ENCODE results near the gene ZNF436. TPM values are rescaled to one million over a fixed set of nuclear protein-coding genes. Genes with fewer than 3 reads are reported as not detected.

ZNF436 gene
- total RNA-seq, 2 experiments from 2014 or later, result 5.3 to 6.6 TPM

- H3K36me3 Mint-ChIP-seq, result no peaks in the 10 kb centered on the region
- H3K9me3 Mint-ChIP-seq (ENCODE audit: low read depth), result no peaks in the 10 kb centered on the region
- ATAC-seq (no peak), DNase-seq (no peak)
- H3K27me3 Mint-ChIP-seq, result no peaks in the 10 kb centered on the region
- H3K27ac Mint-ChIP-seq, result no peak overlapping the region
- peaks cover 20% of the 10 kb centered on the region for H3K4me1 Mint-ChIP-seq
- CTCF ChIA-PET, result interaction anchor here (1.1 kb wide), 1 partner anchor 122 kb away, joined by 3 read pairs; no protein-coding TSS in a partner anchor
- H3K4me3 Mint-ChIP-seq, result no peak overlapping the region
These were observed 30.9 kb upstream of the ZNF436 start for GRCh38 chr1:23400324-23401114.

- peaks cover 18% of the 10 kb centered on the region for H3K4me1 Mint-ChIP-seq
- H3K36me3 Mint-ChIP-seq, result no peaks in the 10 kb centered on the region
- no peak overlapping the region for H3K4me3 Mint-ChIP-seq
- DNase-seq (no peak), ATAC-seq (no peak)
- no peaks in the 10 kb centered on the region for H3K9me3 Mint-ChIP-seq (ENCODE audit: low read depth)
- no peak overlapping the region for H3K27ac Mint-ChIP-seq
- H3K27me3 Mint-ChIP-seq, result no peaks in the 10 kb centered on the region
- CTCF ChIA-PET, result interaction anchor here (1.1 kb wide), 1 partner anchor 121 kb away, joined by 3 read pairs; no protein-coding TSS in a partner anchor
These were observed 29.6 kb upstream of the ZNF436 start for GRCh38 chr1:23399229-23399628.

DNA sequence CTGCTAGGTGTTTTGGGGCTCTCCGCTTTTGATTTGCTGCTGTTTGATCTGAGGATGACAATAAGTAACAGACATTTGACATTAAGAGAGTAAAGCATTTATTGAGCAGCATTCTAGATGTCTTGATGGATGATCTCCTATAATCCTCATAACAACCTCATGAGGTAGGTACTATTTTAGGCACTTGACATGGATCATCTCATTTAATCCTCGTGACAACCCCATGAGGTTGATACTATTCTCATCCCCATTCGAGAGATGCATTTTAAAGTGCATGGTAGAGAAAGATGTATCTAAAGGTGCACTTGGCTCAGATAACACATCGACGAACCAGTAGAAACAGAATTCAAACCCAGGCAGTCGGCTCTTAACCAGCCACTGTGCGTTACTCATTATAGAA is 28.3 kb upstream of the ZNF436 start:
- Mint-ChIP-seq H3K4me3 (no peak overlapping the region), H3K27me3 (no peaks in the 10 kb centered on the region), H3K36me3 (no peaks in the 10 kb centered on the region), H3K4me1 (peaks cover 8% of the 10 kb centered on the region), H3K27ac (no peak overlapping the region), H3K9me3 (ENCODE audit: low read depth) (no peaks in the 10 kb centered on the region)
- no peak for DNase-seq
- ATAC-seq, result no peak
- CTCF ChIA-PET, result no interaction called here

DNA sequence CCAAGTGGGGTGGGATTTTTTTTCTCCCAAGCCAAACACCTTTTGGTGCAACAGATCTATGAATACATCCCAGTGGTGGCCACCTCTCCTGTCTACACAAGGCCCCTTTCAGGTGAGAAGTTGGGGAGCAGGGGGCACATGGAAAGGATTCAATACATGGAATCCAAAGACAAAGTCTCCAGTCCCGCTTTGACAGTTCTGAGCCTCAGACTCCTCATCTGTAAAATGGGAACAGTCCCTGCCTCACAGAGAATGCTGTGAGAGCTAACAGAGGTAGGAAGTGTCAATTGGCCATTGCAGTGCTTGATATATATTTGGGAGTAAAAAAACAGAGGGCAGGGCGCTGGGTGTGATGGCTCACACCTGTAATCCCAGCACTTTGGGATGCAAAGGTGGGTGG is 26.7 kb upstream of the ZNF436 start:
- Mint-ChIP-seq H3K27me3 (no peaks in the 10 kb centered on the region), H3K36me3 (no peaks in the 10 kb centered on the region), H3K9me3 (ENCODE audit: low read depth) (no peaks in the 10 kb centered on the region), H3K27ac (no peak overlapping the region), H3K4me3 (no peak overlapping the region), H3K4me1 (peaks cover 5% of the 10 kb centered on the region)
- no peak for DNase-seq
- CTCF ChIA-PET, result no interaction called here
- ATAC-seq, result no peak

DNA sequence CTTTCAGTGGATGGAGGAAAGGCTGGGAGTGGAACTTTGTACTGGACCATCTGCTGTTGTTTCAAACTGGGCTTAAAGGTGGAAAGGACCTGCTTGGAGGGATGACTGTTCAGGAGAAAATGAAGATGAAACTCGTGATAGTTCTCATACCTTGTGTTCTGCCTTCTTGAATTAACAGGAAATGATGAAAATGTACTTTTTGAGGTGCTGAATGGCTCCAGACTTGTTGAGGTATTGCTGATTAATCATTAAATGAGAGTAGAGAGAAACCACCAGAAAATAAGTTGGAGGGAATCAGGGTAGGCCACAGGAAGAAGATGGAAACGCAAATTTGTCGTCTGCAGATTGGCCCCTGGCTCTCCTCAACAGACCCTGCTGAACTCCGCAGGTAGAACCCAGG is 26.2 kb upstream of the ZNF436 start:
- Mint-ChIP-seq H3K9me3 (ENCODE audit: low read depth) (no peaks in the 10 kb centered on the region), H3K4me1 (peaks cover 5% of the 10 kb centered on the region), H3K4me3 (no peak overlapping the region), H3K27me3 (no peaks in the 10 kb centered on the region), H3K27ac (no peak overlapping the region), H3K36me3 (no peaks in the 10 kb centered on the region)
- DNase-seq (no peak), ATAC-seq (no peak)
- CTCF ChIA-PET, result interaction anchor here (3.4 kb wide), 1 partner anchor 7 kb away, joined by 16 read pairs; no protein-coding TSS in a partner anchor

DNA sequence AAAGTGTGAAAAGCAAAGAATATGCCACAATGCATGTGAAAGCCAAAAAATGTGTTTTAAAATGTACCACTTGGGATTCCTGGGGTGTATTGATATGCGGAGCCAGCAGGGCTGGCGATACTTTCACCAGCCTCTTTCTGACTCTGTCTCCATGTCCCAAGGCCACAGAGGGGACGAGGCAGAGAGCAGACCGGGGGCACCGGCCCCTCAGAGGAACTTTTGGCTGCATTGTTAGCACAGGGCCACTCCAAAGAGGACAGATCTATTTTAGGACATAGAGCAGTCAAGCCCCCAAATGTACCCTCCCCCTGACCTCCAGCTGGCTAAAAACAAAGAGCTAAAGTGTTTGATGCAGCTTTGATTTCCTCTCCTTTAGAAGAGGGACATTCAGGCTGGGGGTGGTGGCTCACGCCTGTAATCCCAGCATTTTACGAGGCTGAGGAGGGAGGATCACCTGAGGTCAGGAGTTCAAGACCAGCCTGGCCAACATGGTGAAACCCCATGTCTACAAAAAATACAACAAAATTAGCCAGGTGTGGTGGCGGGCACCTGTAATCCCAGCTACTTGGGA is 25.6 kb upstream of the ZNF436 start:
- H3K27ac Mint-ChIP-seq, result no peak overlapping the region
- no peaks in the 10 kb centered on the region for H3K27me3 Mint-ChIP-seq
- H3K36me3 Mint-ChIP-seq, result no peaks in the 10 kb centered on the region
- ATAC-seq (no peak), DNase-seq (no peak)
- no peaks in the 10 kb centered on the region for H3K9me3 Mint-ChIP-seq (ENCODE audit: low read depth)
- CTCF ChIA-PET, result interaction anchor here (3.4 kb wide), 1 partner anchor 8 kb away, joined by 16 read pairs; no protein-coding TSS in a partner anchor
- H3K4me3 Mint-ChIP-seq, result no peak overlapping the region
- peaks cover 5% of the 10 kb centered on the region for H3K4me1 Mint-ChIP-seq

DNA sequence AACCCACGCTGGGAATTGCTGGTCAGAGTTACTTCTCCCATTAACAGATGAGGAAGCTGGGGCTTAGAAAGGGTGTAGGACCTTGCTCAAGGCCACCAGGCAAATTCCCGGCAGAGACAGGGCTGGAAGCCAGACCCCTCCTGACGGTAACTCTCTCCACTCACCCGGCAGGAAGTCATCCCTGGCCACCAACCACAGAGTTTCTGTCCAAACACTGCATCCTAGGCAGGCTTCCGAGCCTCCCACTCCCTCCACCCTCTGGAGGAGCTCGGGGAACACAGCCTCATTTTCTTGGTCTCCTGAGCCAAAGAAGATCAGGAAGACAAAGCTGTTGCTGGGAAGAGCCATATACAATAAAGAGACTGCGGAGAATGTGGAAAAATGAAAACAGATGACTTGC is 25.0 kb upstream of the ZNF436 start:
- no peaks in the 10 kb centered on the region for H3K9me3 Mint-ChIP-seq (ENCODE audit: low read depth)
- H3K4me1 Mint-ChIP-seq, result peaks cover 5% of the 10 kb centered on the region
- no peak for ATAC-seq
- no peak overlapping the region for H3K27ac Mint-ChIP-seq
- CTCF ChIA-PET, result interaction anchor here (1.0 to 3.4 kb wide), 2 partner anchors 9 to 31 kb away, joined by 3 to 16 read pairs; no protein-coding TSS in a partner anchor
- H3K4me3 Mint-ChIP-seq, result no peak overlapping the region
- no peaks in the 10 kb centered on the region for H3K36me3 Mint-ChIP-seq
- no peaks in the 10 kb centered on the region for H3K27me3 Mint-ChIP-seq
- no peak for DNase-seq

- H3K9me3 Mint-ChIP-seq (ENCODE audit: low read depth), result no peaks in the 10 kb centered on the region
These were observed 24.5 kb upstream of the ZNF436 start for GRCh38 chr1:23394181-23394580.

DNA sequence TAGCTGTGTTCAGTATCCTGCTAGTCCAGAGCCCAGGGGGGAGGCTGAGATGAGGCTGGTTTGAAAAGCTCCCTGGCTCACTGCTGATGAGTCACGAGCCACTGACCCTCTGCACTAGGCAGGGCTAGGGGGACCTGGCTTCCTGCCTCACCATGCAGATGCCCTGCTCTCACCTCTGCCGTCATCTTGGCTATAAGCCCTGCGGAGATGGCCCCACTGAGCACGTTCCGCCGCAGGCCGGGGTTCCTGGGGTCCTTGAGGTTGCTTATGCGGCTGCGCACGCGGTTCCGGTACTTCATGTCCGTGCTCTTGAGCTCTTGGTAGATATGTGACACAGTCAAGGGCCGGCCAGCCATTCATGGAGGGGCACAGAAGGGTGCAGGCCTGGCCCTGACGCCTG is 24.1 kb upstream of the ZNF436 start:
- Mint-ChIP-seq H3K36me3 (no peaks in the 10 kb centered on the region), H3K4me3 (no peak overlapping the region), H3K4me1 (peaks cover 5% of the 10 kb centered on the region), H3K27me3 (no peaks in the 10 kb centered on the region), H3K27ac (no peak overlapping the region), H3K9me3 (ENCODE audit: low read depth) (no peaks in the 10 kb centered on the region)
- CTCF ChIA-PET, result interaction anchor here (1.0 to 3.4 kb wide), 2 partner anchors 10 to 31 kb away, joined by 3 to 16 read pairs; no protein-coding TSS in a partner anchor
- ATAC-seq, result no peak
- DNase-seq, result no peak

More at GRCh38 chr1:23394181-23394580, 24.5 kb upstream of the ZNF436 start:
- ATAC-seq (no peak), DNase-seq (no peak)
- CTCF ChIA-PET, result interaction anchor here (1.0 to 3.4 kb wide), 2 partner anchors 9 to 31 kb away, joined by 3 to 16 read pairs; no protein-coding TSS in a partner anchor
- H3K4me3 Mint-ChIP-seq, result no peak overlapping the region
- peaks cover 5% of the 10 kb centered on the region for H3K4me1 Mint-ChIP-seq
- no peaks in the 10 kb centered on the region for H3K36me3 Mint-ChIP-seq
- no peaks in the 10 kb centered on the region for H3K27me3 Mint-ChIP-seq
- H3K27ac Mint-ChIP-seq, result no peak overlapping the region

DNA sequence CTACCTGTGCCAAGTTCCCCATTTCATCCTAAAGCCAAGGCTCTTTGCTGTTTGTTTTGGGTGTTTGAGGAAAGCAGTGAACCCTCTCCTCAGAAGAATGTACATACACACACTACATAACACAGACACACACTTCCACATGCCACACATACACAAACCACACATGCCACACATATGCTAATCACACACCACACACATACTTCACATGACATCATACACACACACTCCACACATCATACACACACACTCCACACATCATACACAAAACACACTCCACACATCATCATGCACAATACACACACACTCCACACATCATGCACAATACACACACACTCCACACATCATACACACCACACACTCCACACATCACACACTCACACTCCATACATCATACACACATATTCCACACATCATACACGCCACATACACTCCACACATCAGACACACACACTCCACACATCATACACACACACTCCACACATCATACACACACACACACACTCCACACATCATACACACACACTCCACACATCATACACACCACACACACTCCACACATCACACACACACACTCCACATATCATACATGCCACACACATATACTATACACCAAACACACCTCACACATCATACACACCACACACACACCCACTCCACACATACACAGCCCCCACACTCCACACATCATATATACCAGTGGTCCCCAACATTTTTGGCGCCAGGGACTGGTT is 22.7 kb upstream of the ZNF436 start:
- Mint-ChIP-seq H3K4me3 (no peak overlapping the region), H3K36me3 (no peaks in the 10 kb centered on the region), H3K4me1 (peaks cover 5% of the 10 kb centered on the region), H3K27ac (no peak overlapping the region), H3K27me3 (no peaks in the 10 kb centered on the region), H3K9me3 (ENCODE audit: low read depth) (no peaks in the 10 kb centered on the region)
- ATAC-seq (no peak), DNase-seq (no peak)
- CTCF ChIA-PET, result interaction anchor here (3.4 kb wide), 1 partner anchor 11 kb away, joined by 16 read pairs; no protein-coding TSS in a partner anchor

GRCh38 chr1:23389837-23390321 is 20.2 kb upstream of the ZNF436 start:
- Mint-ChIP-seq H3K4me1 (no peaks in the 10 kb centered on the region), H3K27me3 (no peaks in the 10 kb centered on the region), H3K27ac (no peak overlapping the region), H3K36me3 (no peaks in the 10 kb centered on the region), H3K9me3 (ENCODE audit: low read depth) (no peaks in the 10 kb centered on the region), H3K4me3 (no peak overlapping the region)
- DNase-seq, result no peak
- CTCF ChIA-PET, result interaction anchor here (2.5 kb wide), 1 partner anchor 13 kb away, joined by 10 read pairs; no protein-coding TSS in a partner anchor
- ATAC-seq, result no peak

- Mint-ChIP-seq H3K27ac (no peak overlapping the region), H3K9me3 (ENCODE audit: low read depth) (no peaks in the 10 kb centered on the region), H3K36me3 (no peaks in the 10 kb centered on the region), H3K27me3 (no peaks in the 10 kb centered on the region), H3K4me3 (no peak overlapping the region), H3K4me1 (no peaks in the 10 kb centered on the region)
- ATAC-seq (no peak), DNase-seq (no peak)
- CTCF ChIA-PET, result no interaction called here
These were observed 17.9 kb upstream of the ZNF436 start for GRCh38 chr1:23387494-23387893.

DNA sequence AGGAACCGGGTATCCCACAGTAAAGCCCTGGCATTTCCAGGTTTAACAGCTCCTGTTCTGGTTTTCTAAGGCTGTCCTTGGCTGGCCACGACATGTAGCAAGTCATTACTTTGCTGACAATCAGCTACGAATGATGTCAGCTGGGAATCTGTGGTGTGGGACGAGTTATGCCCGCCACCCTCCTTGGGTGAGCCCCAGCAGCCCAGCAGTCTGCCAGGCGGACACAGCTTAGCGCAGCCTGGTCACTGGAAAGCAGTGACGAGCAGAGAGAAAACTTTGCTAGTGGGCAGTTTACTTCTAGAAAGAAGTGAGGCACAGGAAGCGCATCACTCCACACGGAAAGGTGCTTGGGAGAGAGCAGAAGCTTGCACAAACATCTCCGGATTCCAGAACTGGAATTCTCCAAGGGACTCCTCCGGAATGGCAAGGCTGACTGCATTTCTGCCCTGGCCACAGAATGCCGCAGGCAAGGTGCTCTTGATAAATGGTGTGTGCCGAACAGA is 15.5 kb upstream of the ZNF436 start:
- H3K27me3 Mint-ChIP-seq, result no peaks in the 10 kb centered on the region
- H3K4me1 Mint-ChIP-seq, result no peaks in the 10 kb centered on the region
- no peak for ATAC-seq
- no peaks in the 10 kb centered on the region for H3K36me3 Mint-ChIP-seq
- no peaks in the 10 kb centered on the region for H3K9me3 Mint-ChIP-seq (ENCODE audit: low read depth)
- H3K4me3 Mint-ChIP-seq, result no peak overlapping the region
- no peak for DNase-seq
- CTCF ChIA-PET, result interaction anchor here (1.4 to 1.7 kb wide), 2 partner anchors 9 to 112 kb away, joined by 3 to 4 read pairs; no protein-coding TSS in a partner anchor
- no peak overlapping the region for H3K27ac Mint-ChIP-seq
